Activated naive CD8-positive, alpha-beta T cell (primary cell): ENCODE results near the gene CT47A7.
"Not testable (repeated sequence)": the region's sequence is repeated elsewhere in the genome, so short reads cannot be mapped to it uniquely, and the experiment has no call there.

Experiments used
- H3K27ac Mint-ChIP-seq: one replicate; pipeline ENCODE4 v1.8.0; 2021; ENCODE audit warnings: mixed read lengths
- H3K27me3 Mint-ChIP-seq: one replicate; pipeline ENCODE4 v1.8.0; 2021; ENCODE audit warnings: mixed read lengths
- H3K36me3 Mint-ChIP-seq: one replicate; pipeline ENCODE4 v1.8.0; 2021; ENCODE audit warnings: mixed read lengths
- H3K4me1 Mint-ChIP-seq: one replicate; pipeline ENCODE4 v1.8.0; 2021; ENCODE audit warnings: low read depth, mixed read lengths
- H3K4me3 Mint-ChIP-seq: one replicate; pipeline ENCODE4 v1.8.0; 2021; ENCODE audit warnings: mild to moderate bottlenecking, mixed read lengths
- H3K9me3 Mint-ChIP-seq: one replicate; pipeline ENCODE4 v1.8.0; 2021; ENCODE audit warnings: low read depth, mixed read lengths

The CT47A7 gene

DNA sequence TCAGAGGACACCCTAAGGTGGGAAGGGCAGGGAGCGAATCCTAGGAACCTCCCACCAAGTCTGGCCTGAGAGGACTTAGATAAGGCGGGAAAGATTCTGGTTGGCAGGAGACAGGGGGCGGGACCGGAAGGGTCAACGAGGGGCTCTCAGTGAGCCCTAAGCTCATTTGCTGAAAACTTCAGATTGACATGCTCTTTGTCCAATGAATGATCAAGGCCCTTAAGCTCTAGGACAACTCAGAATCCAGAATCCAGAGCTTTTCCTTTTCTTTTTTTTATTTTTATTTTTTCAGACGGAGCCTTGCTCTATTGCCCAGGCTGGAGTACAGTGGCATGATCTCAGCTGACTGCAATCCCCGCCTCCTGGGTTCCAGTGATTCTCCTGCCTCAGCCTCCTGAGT is at the start of gene CT47A7:
CT47A7 (minus strand) TSS at position 101 of the 400 bp plus-strand sequence. CDS start 255 bp downstream, outside the sequence.
- not testable (repeated sequence) for H3K27ac Mint-ChIP-seq, H3K4me1 Mint-ChIP-seq, H3K9me3 Mint-ChIP-seq, H3K36me3 Mint-ChIP-seq, H3K27me3 Mint-ChIP-seq, H3K4me3 Mint-ChIP-seq

DNA sequence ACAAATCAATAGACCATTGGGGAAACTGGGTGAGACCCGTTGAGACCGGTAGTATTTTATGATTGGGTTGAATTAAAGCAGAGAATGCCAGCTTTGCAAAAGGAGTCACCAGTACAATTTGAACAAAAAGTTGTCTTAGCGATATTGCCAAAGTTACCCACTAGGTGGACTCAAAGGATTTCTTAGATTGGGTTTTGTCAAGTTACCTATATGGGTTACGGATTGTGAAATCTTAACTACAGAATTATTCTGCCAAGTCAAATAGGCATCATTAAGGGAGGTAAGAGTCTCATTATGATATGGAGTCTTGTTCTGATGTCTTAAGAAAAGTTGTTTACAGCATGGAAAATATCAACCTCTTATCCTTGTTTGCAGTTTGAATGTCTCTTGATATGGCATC is 44.2 kb upstream of the CT47A7 start:
- no peak overlapping the region for H3K4me3 Mint-ChIP-seq
- H3K4me1 Mint-ChIP-seq, result no peaks in the 10 kb centered on the region
- H3K27me3 Mint-ChIP-seq, result no peaks in the 10 kb centered on the region
- no peak overlapping the region for H3K27ac Mint-ChIP-seq
- H3K36me3 Mint-ChIP-seq, result no peaks in the 10 kb centered on the region
- no peaks in the 10 kb centered on the region for H3K9me3 Mint-ChIP-seq

DNA sequence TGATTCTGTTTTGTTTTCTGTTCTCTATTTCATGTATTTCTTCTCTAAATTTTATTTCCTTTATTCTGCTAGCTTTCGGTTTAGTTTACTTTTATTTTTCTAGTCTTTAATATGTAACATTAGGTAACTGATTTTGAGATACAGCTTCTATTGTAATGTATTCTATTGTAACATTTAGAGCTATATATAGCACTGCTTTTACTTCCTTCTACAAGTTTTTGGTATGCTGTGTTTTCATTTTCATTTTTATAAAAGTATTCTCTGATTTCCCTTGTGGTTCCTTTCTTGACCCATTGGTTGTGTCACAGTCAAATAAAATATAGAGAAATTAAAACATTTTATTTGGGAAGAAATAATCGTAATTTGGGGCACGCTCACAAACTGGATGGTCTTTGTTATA is 43.0 kb upstream of the CT47A7 start:
- H3K9me3 Mint-ChIP-seq, result no peaks in the 10 kb centered on the region
- H3K4me1 Mint-ChIP-seq, result no peaks in the 10 kb centered on the region
- no peaks in the 10 kb centered on the region for H3K36me3 Mint-ChIP-seq
- no peaks in the 10 kb centered on the region for H3K27me3 Mint-ChIP-seq
- no peak overlapping the region for H3K4me3 Mint-ChIP-seq
- no peak overlapping the region for H3K27ac Mint-ChIP-seq

DNA sequence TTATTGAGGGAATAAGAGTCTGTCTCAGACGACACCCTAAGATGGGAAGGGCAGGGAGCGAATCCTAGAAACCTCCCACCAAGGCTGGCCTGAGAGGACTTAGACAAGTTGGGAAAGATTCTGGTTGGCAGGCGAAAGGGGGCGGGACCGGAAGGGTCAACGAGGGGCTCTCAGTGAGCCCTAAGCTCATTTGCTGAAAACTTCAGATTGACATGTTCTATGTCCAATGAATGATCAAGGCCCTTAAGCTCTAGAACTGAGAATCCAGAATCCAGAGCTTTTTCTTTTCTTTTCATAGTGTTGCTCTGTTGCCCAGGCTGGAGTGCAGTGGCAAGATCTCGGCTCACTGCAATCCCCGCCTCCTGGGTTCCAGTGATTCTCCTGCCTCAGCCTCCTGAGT is 29.3 kb upstream of the CT47A7 start, which contains the start of gene CT47A1:
CT47A1 (minus strand) TSS at position 101 of the 400 bp plus-strand sequence. CDS start 231 bp downstream, outside the sequence.
- H3K27me3 Mint-ChIP-seq, H3K36me3 Mint-ChIP-seq, H3K9me3 Mint-ChIP-seq, H3K4me1 Mint-ChIP-seq, H3K27ac Mint-ChIP-seq, H3K4me3 Mint-ChIP-seq: not testable (repeated sequence)
